ENCODE measurements around the gene HOXC12.

HOXC12 gene

GRCh38 chr12:53990311-53991076 lies 35.8 kb downstream of the HOXC12 start (continued):
- TF ChIP-seq CSRNP3 (CRISPR knock-in tag; IDR thresholded peaks at IDR 0.05) (no peak), TOX (CRISPR knock-in tag; IDR thresholded peaks at IDR 0.05; ENCODE audit: borderline replicate concordance) (no peak), ZNF565 (CRISPR knock-in tag; conservative IDR thresholded peaks at IDR 0.05; ENCODE audit: low read depth) (no peak)

- TF ChIP-seq POU6F1 (CRISPR knock-in tag; IDR thresholded peaks at IDR 0.05; ENCODE audit: borderline replicate concordance, low read depth) (no peak), ARNTL (CRISPR knock-in tag; IDR thresholded peaks at IDR 0.05; ENCODE audit: borderline replicate concordance, low read depth) (no peak), PPARA (CRISPR knock-in tag; IDR thresholded peaks at IDR 0.05; ENCODE audit: borderline replicate concordance) (no peak), ISL1 (CRISPR knock-in tag; IDR thresholded peaks at IDR 0.05) (no peak), TSHZ2 (CRISPR knock-in tag; IDR thresholded peaks at IDR 0.05) (no peak), ZFP30 (CRISPR knock-in tag; IDR thresholded peaks at IDR 0.05) (no peak), GLIS3 (CRISPR knock-in tag; IDR thresholded peaks at IDR 0.05) (no peak), TCF4 (CRISPR knock-in tag; IDR thresholded peaks at IDR 0.05; ENCODE audit: borderline replicate concordance) (no peak), CSRNP3 (CRISPR knock-in tag; IDR thresholded peaks at IDR 0.05) (no peak), OSR1 (CRISPR knock-in tag; IDR thresholded peaks at IDR 0.05) (no peak), SNAI2 (CRISPR knock-in tag; IDR thresholded peaks at IDR 0.05) (no peak), TOX (CRISPR knock-in tag; IDR thresholded peaks at IDR 0.05; ENCODE audit: borderline replicate concordance) (no peak), ZNF565 (CRISPR knock-in tag; conservative IDR thresholded peaks at IDR 0.05; ENCODE audit: low read depth) (no peak), CSDC2 (CRISPR knock-in tag; IDR thresholded peaks at IDR 0.05) (no peak), ZNF8 (CRISPR knock-in tag; IDR thresholded peaks at IDR 0.05) (no peak), CREB5 (CRISPR knock-in tag; IDR thresholded peaks at IDR 0.05; ENCODE audit: low read depth) (no peak), ZNF70 (CRISPR knock-in tag; IDR thresholded peaks at IDR 0.05) (no peak)
- peak; percentile 17 for ATAC-seq
These were observed 36.4 kb downstream of the HOXC12 start for GRCh38 chr12:53991077-53991460.

GRCh38 chr12:53992377-53992889 lies 37.7 kb downstream of the HOXC12 start:
- TF ChIP-seq CSRNP3 (CRISPR knock-in tag; IDR thresholded peaks at IDR 0.05) (no peak), OSR1 (CRISPR knock-in tag; IDR thresholded peaks at IDR 0.05) (no peak), ZFP30 (CRISPR knock-in tag; IDR thresholded peaks at IDR 0.05) (no peak), ZNF70 (CRISPR knock-in tag; IDR thresholded peaks at IDR 0.05) (no peak), CREB5 (CRISPR knock-in tag; IDR thresholded peaks at IDR 0.05; ENCODE audit: low read depth) (no peak), BACH2 (CRISPR knock-in tag; IDR thresholded peaks at IDR 0.05; ENCODE audit: borderline replicate concordance) (no peak), ZNF565 (CRISPR knock-in tag; conservative IDR thresholded peaks at IDR 0.05; ENCODE audit: low read depth) (no peak), ZFP3 (CRISPR knock-in tag; IDR thresholded peaks at IDR 0.05) (no peak), ISL1 (CRISPR knock-in tag; IDR thresholded peaks at IDR 0.05) (no peak)
- ATAC-seq: no peak
